HepG2 (cell line): Measurements from ENCODE around the gene UBE2M. TPM values are rescaled to one million over a fixed set of nuclear protein-coding genes. Genes with fewer than 3 reads are reported as not detected.
A peak's percentile ranks its signal among the peaks of the same experiment; 100 is the strongest.

Source experiments
- HNF4G ChIP-seq, 2 experiments: sonication (generic) in 1 of 2; formaldehyde crosslinking in 1 of 2; IDR thresholded peaks; 2 replicates each; pipeline versions ENCODE4 v1.4.0 to v1.6.1; 2011 to 2020; ENCODE audit warnings: borderline replicate concordance in 2 of 2, low read depth in 2 of 2, mild to moderate bottlenecking in 2 of 2, low read length in 1 of 2, missing genetic modification reagents in 1 of 2, moderate library complexity in 1 of 2
- KDM1A ChIP-seq: IDR thresholded peaks from 2 replicates; pipeline ENCODE4 v1.6.1; 2016; ENCODE audit warnings: missing compliant biosample characterization
- NR2C2 ChIP-seq: sonication (generic); formaldehyde crosslinking; IDR thresholded peaks from 2 replicates; pipeline ENCODE4 v1.4.0; 2020; ENCODE audit warnings: missing genetic modification reagents, mild to moderate bottlenecking, moderate library complexity, borderline replicate concordance
- RBFOX2 ChIP-seq: fragments of 200-400 bp; formaldehyde crosslinking; IDR thresholded peaks from 2 replicates; pipeline ENCODE4 v1.6.1; 2017; ENCODE audit warnings: low read depth, mild to moderate bottlenecking, low read length
- ZNF713 ChIP-seq: sonication (generic); formaldehyde crosslinking; IDR thresholded peaks from 2 replicates; pipeline ENCODE4 v1.4.0; 2020; ENCODE audit warnings: mild to moderate bottlenecking, missing genetic modification reagents
- polyA plus RNA-seq, 8 experiments: library from polyadenylated mRNA; depleted of rRNA in 3 of 8; stranded (reverse) in 7 of 8; unstranded in 1 of 8; fragments of >200 nt; fragmentation: Illumina TruSeq in 4 of 8; extraction: Trizol in 4 of 8; gene quantifications; 2 replicates each; pipeline versions ENCODE4 v1.2.1 to v1.2.3, GENCODE V29; 2011 to 2016; ENCODE audit warnings: low read depth in 4 of 8, missing spikeins in 1 of 8, mixed read lengths in 1 of 8; ENCODE audit not compliant: insufficient read depth in 1 of 8
- total RNA-seq, 5 experiments: library from RNA; depleted of rRNA; stranded (reverse); fragments of >200 nt; fragmentation: Illumina TruSeq; extraction: Trizol; gene quantifications; 2 replicates each; pipeline ENCODE4 v1.2.3, GENCODE V29; 2016; ENCODE audit warnings: low read depth in 1 of 5
- TF ChIP-seq, protein P1 (sequence below): sonication (generic); formaldehyde crosslinking; IDR thresholded peaks from 2 replicates; pipeline ENCODE4 v1.8.1; 2023; ENCODE audit warnings: mild to moderate bottlenecking, moderate library complexity, missing genetic modification reagents
- TF ChIP-seq, protein P2 (sequence below): sonication (generic); formaldehyde crosslinking; IDR thresholded peaks from 2 replicates; pipeline ENCODE4 v1.5.1; 2020; ENCODE audit warnings: mild to moderate bottlenecking, missing genetic modification reagents, moderate library complexity
- TF ChIP-seq, protein P3 (sequence below): sonication (generic); formaldehyde crosslinking; IDR thresholded peaks from 2 replicates; pipeline ENCODE4 v1.4.0; 2020; ENCODE audit warnings: mild to moderate bottlenecking, missing genetic modification reagents
- TF ChIP-seq, protein P4 (sequence below): sonication (generic); formaldehyde crosslinking; IDR thresholded peaks from 2 replicates; pipeline ENCODE4 v1.4.0; 2020; ENCODE audit warnings: missing genetic modification reagents
- TF ChIP-seq, protein P5 (sequence below): IDR thresholded peaks from 2 replicates; pipeline ENCODE4 v1.6.1; 2018; ENCODE audit warnings: missing genetic modification reagents

Gene UBE2M
- total and polyA plus RNA-seq, 2 of the 13 experiments (the other 11 are each of a cell fraction or from before 2014, with no cell fraction given) = 36.2 to 50.3 TPM

DNA sequence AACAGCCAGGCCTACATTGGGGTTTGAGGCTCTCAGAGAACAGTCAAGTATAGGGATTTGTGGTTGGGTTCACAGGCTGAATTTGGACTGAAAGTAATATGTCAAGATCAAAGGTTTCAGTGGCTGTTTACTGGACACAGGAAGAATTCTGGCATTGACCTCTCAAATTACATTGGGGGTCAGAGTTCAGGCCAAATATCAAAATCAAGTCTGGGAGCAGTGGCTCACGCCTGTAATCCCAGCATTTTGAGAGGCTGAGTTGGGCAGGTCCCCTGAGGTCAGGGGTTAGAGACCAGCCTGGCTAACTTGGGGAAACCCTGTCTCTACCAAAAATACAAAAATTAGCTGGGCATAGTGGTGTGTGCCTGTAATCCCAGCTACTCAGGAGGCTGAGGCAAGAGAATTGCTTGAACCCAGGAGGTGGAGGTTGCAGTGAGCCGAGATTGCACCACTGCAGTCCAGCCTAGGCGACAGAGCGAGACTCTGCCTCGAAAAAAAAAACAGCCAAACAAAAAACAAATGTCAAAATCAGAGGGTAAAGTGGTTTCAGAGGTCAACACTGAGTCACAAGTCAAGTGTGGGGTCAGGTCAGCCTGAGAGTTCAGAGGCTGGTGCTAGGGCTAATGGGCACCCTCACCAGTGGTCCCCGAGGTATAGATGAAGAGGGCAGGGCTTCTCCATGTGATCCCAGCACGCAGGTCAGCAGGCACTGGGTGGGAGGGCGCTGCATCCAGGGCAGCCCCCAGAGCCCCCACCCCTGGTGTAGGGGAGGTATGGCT lies 48.1 kb downstream of the UBE2M start (continued):
- TF ChIP-seq, protein P1, sequence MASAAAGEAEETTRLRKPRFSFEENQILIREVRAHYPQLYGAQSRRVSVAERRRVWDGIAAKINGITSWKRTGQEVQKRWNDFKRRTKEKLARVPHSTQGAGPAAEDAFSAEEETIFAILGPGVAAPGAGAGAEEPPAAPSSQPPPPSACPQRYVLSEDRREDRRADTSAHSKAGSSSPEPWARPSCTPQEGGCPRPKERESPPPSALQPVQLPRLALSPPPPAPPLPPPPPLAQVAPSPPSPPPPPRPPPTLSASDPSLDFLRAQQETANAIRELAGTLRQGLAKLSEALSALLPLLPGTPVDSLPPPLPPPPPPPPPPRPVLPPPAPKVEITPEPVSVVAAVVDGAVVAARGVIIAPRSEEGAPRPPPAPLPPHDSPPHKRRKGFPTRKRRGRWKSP = 0 out of 2 replicates have a peak, but pooled peaks have one; percentile 15
- TF ChIP-seq, protein P2, sequence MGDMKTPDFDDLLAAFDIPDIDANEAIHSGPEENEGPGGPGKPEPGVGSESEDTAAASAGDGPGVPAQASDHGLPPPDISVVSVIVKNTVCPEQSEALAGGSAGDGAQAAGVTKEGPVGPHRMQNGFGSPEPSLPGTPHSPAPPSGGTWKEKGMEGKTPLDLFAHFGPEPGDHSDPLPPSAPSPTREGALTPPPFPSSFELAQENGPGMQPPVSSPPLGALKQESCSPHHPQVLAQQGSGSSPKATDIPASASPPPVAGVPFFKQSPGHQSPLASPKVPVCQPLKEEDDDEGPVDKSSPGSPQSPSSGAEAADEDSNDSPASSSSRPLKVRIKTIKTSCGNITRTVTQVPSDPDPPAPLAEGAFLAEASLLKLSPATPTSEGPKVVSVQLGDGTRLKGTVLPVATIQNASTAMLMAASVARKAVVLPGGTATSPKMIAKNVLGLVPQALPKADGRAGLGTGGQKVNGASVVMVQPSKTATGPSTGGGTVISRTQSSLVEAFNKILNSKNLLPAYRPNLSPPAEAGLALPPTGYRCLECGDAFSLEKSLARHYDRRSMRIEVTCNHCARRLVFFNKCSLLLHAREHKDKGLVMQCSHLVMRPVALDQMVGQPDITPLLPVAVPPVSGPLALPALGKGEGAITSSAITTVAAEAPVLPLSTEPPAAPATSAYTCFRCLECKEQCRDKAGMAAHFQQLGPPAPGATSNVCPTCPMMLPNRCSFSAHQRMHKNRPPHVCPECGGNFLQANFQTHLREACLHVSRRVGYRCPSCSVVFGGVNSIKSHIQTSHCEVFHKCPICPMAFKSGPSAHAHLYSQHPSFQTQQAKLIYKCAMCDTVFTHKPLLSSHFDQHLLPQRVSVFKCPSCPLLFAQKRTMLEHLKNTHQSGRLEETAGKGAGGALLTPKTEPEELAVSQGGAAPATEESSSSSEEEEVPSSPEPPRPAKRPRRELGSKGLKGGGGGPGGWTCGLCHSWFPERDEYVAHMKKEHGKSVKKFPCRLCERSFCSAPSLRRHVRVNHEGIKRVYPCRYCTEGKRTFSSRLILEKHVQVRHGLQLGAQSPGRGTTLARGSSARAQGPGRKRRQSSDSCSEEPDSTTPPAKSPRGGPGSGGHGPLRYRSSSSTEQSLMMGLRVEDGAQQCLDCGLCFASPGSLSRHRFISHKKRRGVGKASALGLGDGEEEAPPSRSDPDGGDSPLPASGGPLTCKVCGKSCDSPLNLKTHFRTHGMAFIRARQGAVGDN (CRISPR knock-in tag) = peak; percentile 40
- TF ChIP-seq, protein P3, sequence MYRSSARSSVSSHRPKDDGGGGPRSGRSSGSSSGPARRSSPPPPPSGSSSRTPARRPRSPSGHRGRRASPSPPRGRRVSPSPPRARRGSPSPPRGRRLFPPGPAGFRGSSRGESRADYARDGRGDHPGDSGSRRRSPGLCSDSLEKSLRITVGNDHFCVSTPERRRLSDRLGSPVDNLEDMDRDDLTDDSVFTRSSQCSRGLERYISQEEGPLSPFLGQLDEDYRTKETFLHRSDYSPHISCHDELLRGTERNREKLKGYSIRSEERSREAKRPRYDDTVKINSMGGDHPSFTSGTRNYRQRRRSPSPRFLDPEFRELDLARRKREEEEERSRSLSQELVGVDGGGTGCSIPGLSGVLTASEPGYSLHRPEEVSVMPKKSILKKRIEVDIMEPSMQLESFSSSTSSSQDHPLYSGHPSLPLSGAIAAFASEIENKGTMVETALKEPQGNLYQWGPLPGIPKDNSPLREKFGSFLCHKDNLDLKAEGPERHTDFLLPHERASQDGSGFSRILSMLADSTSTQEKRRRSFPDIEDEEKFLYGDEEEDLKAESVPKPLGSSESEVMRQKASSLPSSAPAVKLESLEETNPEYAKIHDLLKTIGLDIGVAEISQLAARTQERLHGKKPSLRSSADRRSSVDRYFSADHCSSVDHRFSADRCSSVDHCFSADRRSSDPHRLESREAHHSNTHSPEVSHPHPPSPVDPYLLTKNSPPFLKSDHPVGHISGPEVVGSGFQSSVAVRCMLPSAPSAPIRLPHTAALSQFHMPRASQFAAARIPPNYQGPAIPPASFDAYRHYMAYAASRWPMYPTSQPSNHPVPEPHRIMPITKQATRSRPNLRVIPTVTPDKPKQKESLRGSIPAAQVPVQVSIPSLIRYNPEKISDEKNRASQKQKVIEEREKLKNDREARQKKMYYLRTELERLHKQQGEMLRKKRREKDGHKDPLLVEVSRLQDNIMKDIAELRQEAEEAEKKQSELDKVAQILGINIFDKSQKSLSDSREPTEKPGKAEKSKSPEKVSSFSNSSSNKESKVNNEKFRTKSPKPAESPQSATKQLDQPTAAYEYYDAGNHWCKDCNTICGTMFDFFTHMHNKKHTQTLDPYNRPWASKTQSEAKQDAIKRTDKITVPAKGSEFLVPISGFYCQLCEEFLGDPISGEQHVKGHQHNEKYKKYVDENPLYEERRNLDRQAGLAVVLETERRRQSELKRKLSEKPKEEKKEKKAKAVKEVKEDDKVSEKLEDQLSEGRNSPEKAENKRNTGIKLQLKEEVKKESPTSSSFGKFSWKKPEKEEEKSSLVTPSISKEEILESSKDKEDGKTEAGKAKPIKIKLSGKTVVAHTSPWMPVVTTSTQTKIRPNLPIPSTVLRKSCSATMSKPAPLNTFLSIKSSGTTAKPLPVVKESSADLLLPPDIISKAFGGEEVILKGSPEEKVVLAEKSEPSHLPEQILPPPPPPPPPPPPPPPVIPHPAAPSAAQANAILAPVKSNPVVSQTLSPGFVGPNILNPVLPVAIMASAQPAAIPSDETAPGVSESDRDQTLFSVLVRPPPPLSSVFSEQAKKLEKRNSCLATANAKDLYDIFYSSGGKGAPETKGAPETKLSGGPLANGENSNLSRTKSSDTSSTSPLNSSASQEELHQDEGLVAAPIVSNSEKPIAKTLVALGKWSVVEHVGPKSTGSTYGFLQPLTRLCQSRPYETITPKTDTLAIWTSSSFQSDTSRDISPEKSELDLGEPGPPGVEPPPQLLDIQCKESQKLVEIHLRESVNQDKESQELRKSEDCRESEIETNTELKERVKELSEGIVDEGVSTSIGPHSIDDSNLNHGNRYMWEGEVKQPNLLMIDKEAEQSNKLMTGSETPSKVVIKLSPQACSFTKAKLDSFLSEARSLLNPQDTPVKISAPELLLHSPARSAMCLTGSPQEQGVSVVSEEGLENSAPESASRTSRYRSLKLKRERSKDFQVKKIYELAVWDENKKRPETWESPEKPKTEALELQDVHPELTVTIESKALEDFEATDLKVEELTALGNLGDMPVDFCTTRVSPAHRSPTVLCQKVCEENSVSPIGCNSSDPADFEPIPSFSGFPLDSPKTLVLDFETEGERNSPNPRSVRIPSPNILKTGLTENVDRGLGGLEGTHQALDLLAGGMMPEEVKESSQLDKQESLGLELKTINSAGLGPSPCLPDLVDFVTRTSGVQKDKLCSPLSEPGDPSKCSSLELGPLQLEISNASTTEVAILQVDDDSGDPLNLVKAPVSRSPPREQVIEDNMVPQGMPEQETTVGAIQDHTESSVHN (CRISPR knock-in tag) = no peak
- peak; percentile 90 for TF ChIP-seq HNF4G (IDR thresholded peaks at IDR 0.05; ENCODE audit: borderline replicate concordance, low read depth, low read length)
- TF ChIP-seq HNF4G (CRISPR knock-in tag; IDR thresholded peaks at IDR 0.05; ENCODE audit: borderline replicate concordance, low read depth) = peak; percentile 88
- TF ChIP-seq, protein P4, sequence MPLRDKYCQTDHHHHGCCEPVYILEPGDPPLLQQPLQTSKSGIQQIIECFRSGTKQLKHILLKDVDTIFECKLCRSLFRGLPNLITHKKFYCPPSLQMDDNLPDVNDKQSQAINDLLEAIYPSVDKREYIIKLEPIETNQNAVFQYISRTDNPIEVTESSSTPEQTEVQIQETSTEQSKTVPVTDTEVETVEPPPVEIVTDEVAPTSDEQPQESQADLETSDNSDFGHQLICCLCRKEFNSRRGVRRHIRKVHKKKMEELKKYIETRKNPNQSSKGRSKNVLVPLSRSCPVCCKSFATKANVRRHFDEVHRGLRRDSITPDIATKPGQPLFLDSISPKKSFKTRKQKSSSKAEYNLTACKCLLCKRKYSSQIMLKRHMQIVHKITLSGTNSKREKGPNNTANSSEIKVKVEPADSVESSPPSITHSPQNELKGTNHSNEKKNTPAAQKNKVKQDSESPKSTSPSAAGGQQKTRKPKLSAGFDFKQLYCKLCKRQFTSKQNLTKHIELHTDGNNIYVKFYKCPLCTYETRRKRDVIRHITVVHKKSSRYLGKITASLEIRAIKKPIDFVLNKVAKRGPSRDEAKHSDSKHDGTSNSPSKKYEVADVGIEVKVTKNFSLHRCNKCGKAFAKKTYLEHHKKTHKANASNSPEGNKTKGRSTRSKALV = no peak
- TF ChIP-seq ZNF713 (CRISPR knock-in tag) = no peak
- TF ChIP-seq KDM1A = no peak
- TF ChIP-seq NR2C2 = peak; percentile 90
- TF ChIP-seq RBFOX2 = no peak
- TF ChIP-seq, protein P5, sequence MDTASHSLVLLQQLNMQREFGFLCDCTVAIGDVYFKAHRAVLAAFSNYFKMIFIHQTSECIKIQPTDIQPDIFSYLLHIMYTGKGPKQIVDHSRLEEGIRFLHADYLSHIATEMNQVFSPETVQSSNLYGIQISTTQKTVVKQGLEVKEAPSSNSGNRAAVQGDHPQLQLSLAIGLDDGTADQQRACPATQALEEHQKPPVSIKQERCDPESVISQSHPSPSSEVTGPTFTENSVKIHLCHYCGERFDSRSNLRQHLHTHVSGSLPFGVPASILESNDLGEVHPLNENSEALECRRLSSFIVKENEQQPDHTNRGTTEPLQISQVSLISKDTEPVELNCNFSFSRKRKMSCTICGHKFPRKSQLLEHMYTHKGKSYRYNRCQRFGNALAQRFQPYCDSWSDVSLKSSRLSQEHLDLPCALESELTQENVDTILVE (CRISPR knock-in tag) = no peak
